Esophagus squamous epithelium (tissue), 5 donors: Measurements from ENCODE around the gene CRELD2. TPM values are rescaled to one million over a fixed set of nuclear protein-coding genes. Genes with fewer than 3 reads are reported as not detected.

Experiments used
- DNase-seq: peaks from one replicate; lab custom pipeline; 2025; lab: John Stamatoyannopoulos, UW
- H3K27ac ChIP-seq, 4 donors: fragments of 200-600 bp; sonication (generic); one replicate each; pipeline ENCODE4 v1.5.1; 2016 to 2019; ENCODE audit warnings: mild to moderate bottlenecking in 1 of 4
- H3K27me3 ChIP-seq, 4 donors: fragments of 200-600 bp; sonication (generic); 1 replicate in 3 of 4; 2 replicates in 1 of 4; pipeline versions ENCODE4 v1.5.1 to v1.6.0; 2017 to 2021; ENCODE audit warnings: antibody characterized with exemption in 1 of 4
- H3K36me3 ChIP-seq, 3 donors: fragments of 200-600 bp; sonication (generic); one replicate each; pipeline ENCODE4 v1.5.1; 2016 to 2019
- H3K4me1 ChIP-seq, 3 donors: fragments of 200-600 bp; sonication (generic); one replicate each; pipeline ENCODE4 v1.5.1; 2017 to 2019
- H3K4me3 ChIP-seq, 4 donors: fragments of 200-600 bp; sonication (generic); 1 replicate in 3 of 4; 2 replicates in 1 of 4; pipeline ENCODE4 v1.5.1; 2016 to 2019; ENCODE audit warnings: mild to moderate bottlenecking in 2 of 4, moderate library complexity in 1 of 4
- H3K9me3 ChIP-seq, 3 donors: fragments of 200-600 bp; sonication (generic); one replicate each; pipeline ENCODE4 v1.5.1; 2016 to 2019
- POLR2A ChIP-seq, 4 donors: fragments of 450-650 bp; IDR thresholded peaks; one replicate each; pipeline ENCODE4 v1.6.1; 2017; ENCODE audit warnings: antibody characterized with exemption in 4 of 4, mild to moderate bottlenecking in 4 of 4, moderate library complexity in 3 of 4
- WGBS, 2 donors: methylation state at CpG; one replicate each; pipeline ENCODE4 v1.1.5; 2018; 5-methylcytosine and 5-hydroxymethylcytosine counted together
- intact Hi-C: fragments of 100-400 bp; cut with DNase I; formaldehyde crosslinking; loops from one replicate; pipeline ENCODE4 v1.15.0; 2022
- total RNA-seq, 4 donors: library from RNA; depleted of rRNA; stranded (reverse); fragments of >200 nt; gene quantifications; one replicate each; pipeline ENCODE4 v1.1.0, GENCODE V29; 2016
- TF ChIP-seq, protein P1 (sequence below), 6 experiments: fragments of 450-650 bp in 4 of 6; fragments of 200-600 bp in 2 of 6; sonication (generic) in 2 of 6; IDR thresholded peaks; one replicate each; pipeline ENCODE4 v1.5.1; 2016 to 2019; ENCODE audit warnings: antibody characterized with exemption in 6 of 6, mild to moderate bottlenecking in 4 of 6, moderate library complexity in 4 of 6
- donor health status: DM: yes; HTN: yes; CAD: no.

CRELD2 gene
- total RNA-seq, 4 donors from 2014 or later = 22.7 to 45.7 (median 35.5) TPM

DNA sequence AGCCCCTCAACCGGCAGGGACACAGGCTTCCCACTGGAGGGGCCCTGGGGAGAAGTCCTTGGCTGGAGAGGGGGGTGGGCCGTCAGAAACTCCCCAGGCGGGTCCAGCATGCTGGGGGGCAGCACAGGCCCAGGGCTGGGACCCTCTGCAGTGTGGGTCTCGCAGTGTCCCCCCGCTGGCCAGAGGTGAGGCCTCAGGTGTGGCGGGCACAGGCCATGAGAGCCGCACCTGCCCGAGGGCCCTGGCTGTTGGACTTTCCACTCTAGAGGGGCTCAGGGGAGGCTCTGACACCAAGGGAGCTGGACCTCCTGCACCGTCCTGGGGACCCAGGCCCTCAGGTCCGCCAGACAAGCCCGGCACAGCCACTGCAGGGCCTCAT lies 31.5 kb downstream of the CRELD2 start:
- no CpG with 5 or more reads among the region's 11 CpGs for WGBS, 2 donors
- TF ChIP-seq, protein P1, sequence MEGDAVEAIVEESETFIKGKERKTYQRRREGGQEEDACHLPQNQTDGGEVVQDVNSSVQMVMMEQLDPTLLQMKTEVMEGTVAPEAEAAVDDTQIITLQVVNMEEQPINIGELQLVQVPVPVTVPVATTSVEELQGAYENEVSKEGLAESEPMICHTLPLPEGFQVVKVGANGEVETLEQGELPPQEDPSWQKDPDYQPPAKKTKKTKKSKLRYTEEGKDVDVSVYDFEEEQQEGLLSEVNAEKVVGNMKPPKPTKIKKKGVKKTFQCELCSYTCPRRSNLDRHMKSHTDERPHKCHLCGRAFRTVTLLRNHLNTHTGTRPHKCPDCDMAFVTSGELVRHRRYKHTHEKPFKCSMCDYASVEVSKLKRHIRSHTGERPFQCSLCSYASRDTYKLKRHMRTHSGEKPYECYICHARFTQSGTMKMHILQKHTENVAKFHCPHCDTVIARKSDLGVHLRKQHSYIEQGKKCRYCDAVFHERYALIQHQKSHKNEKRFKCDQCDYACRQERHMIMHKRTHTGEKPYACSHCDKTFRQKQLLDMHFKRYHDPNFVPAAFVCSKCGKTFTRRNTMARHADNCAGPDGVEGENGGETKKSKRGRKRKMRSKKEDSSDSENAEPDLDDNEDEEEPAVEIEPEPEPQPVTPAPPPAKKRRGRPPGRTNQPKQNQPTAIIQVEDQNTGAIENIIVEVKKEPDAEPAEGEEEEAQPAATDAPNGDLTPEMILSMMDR (IDR thresholded peaks at IDR 0.05) = no peak
- TF ChIP-seq POLR2A (IDR thresholded peaks at IDR 0.05) = no peak
- Histone ChIP-seq H3K27ac (peak overlapping the region; percentile 89 to 94 (median 92)), H3K36me3 (no peaks in the 10 kb centered on the region), H3K27me3 (no peaks in the 10 kb centered on the region), H3K4me3 (no peak overlapping the region), H3K9me3 (no peaks in the 10 kb centered on the region), H3K4me1 (peaks cover 65 to 94% (median 70%) of the 10 kb centered on the region in 3 donors)
- no peak for DNase-seq
- intact Hi-C loops = no loop called here

DNA sequence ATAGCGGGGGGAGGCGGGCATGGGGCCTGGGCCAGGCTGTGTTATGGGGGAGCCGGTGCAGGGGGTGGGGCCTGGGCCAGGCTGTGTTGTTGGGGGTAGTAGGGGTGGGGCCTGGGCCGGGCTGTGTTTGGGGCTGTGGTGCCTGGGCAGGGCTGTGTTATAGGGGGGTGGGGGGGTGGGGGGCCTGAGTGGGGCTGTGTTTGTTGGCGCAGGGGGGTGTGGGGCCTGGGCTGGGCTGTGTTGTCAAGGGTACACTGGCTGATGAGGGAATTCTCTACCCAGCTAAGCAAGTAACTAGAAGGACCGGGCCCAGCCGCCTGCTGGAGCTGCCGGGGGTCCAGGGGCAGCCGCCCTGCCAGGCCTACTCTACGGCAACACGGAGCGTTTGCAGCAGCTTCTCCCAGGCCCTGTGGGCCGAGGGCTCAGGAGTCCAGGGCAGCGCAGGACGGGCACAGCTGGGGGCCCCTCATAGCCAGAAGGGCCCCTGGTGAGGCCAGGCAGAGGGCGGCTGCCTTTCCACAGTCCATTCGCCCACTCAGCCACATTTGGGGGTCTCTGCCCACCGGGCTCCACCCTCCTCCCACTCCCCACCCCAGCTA lies 32.1 kb downstream of the CRELD2 start:
- Histone ChIP-seq H3K27ac (peak overlapping the region; percentile 87 to 94 (median 91)), H3K4me1 (peaks cover 65 to 100% (median 75%) of the 10 kb centered on the region in 3 donors), H3K27me3 (no peaks in the 10 kb centered on the region), H3K36me3 (no peaks in the 10 kb centered on the region), H3K4me3 (no peak overlapping the region), H3K9me3 (no peaks in the 10 kb centered on the region)
- WGBS, 2 donors = 40% methylated on average over 2 of the region's 18 CpGs; no CpG with 5 or more reads in 1 of the 2 donors
- no peak for TF ChIP-seq POLR2A (IDR thresholded peaks at IDR 0.05)
- TF ChIP-seq, protein P1 (IDR thresholded peaks at IDR 0.05) = no peak
- DNase-seq = no peak
- intact Hi-C loops = no loop called here

DNA sequence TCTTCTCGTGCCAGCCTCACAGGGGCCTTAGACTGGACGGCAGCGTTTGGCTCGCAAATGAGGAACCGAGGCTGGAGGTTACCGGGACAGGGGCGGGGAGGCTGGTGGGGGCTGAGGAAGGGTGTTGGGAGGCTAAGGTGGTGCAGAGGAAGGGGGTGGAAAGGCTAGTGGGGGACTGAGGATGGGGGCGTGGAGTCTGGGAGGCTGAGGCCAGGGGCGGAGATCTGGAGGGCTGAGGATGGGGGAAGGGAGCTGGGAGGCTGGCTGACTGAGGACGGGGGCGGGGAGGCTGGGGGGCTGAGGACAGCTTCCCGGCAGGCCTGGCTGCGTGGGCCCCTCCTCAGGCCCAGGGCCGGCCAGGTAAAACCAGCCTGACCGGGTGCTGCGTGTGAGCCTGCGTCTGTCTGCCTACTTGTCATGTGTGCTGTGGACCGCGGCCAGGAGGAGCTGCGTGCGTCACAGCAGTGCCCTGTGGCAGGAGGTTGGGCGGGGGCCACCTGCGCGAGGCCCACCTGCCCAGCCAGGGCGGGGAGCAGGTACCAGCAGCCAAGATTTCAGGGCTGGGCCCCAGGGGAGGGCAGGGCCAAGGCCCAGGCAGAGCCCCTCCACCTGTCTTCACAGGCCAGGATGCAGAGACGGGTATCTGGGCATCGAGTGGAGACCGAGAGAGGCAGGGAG lies 32.7 kb downstream of the CRELD2 start:
- Histone ChIP-seq H3K9me3 (no peaks in the 10 kb centered on the region), H3K27me3 (no peaks in the 10 kb centered on the region), H3K4me3 (no peak overlapping the region), H3K4me1 (peaks cover 65 to 100% (median 75%) of the 10 kb centered on the region in 3 donors), H3K27ac (peak overlapping the region; percentile 87 to 94 (median 91)), H3K36me3 (no peaks in the 10 kb centered on the region)
- no peak for DNase-seq
- intact Hi-C loops = no loop called here
- no peak for TF ChIP-seq POLR2A (IDR thresholded peaks at IDR 0.05)
- TF ChIP-seq, protein P1 (IDR thresholded peaks at IDR 0.05) = no peak
- 31 to 34% methylated on average over 12 to 13 of the region's 28 CpGs for WGBS, 2 donors

DNA sequence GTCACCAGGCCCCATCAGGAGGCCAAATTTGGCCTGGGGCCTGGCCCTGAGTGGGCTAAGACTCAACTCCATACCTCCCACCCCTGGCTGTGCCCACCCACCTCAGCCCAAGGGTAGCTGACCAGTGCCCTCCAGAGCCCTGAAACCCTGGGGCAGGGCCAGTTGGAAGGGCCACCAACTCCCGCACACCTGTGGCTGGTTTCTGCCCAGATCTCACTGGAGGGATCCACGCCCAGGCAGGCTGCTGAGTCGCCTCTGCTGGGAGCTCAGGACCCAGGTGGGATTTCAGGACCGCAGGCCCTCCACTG lies 33.2 kb downstream of the CRELD2 start:
- TF ChIP-seq, protein P1 (IDR thresholded peaks at IDR 0.05) = no peak
- no peak for TF ChIP-seq POLR2A (IDR thresholded peaks at IDR 0.05)
- no CpG with 5 or more reads among the region's 4 CpGs for WGBS, 2 donors
- H3K36me3 ChIP-seq = no peaks in the 10 kb centered on the region
- H3K4me1 ChIP-seq = peaks cover 65 to 100% (median 74%) of the 10 kb centered on the region in 3 donors
- intact Hi-C loops = no loop called here
- no peak for DNase-seq
- H3K4me3 ChIP-seq = no peak overlapping the region
- H3K27me3 ChIP-seq = no peaks in the 10 kb centered on the region
- H3K27ac ChIP-seq = peak overlapping the region; percentile 87 to 94 (median 91)
- H3K9me3 ChIP-seq = no peaks in the 10 kb centered on the region
